Nephron (organoid): Measurements from ENCODE around the gene ATG14.

ENCODE experiments used
- H3K27ac Mint-ChIP-seq, 3 experiments: 2 replicates each; pipeline ENCODE4 v1.8.0; 2020; ENCODE audit warnings: mixed read lengths in 3 of 3, mild to moderate bottlenecking in 2 of 3, moderate library complexity in 1 of 3
- H3K27me3 Mint-ChIP-seq: 2 replicates; pipeline ENCODE4 v1.8.0; 2021; ENCODE audit warnings: low read depth, mild to moderate bottlenecking, moderate library complexity, mixed read lengths
- H3K36me3 Mint-ChIP-seq: 2 replicates; pipeline ENCODE4 v1.8.0; 2020; ENCODE audit warnings: low read depth, mixed read lengths
- H3K4me1 Mint-ChIP-seq: 2 replicates; pipeline ENCODE4 v1.8.0; 2020; ENCODE audit warnings: mixed read lengths
- H3K4me3 Mint-ChIP-seq, 3 experiments: 2 replicates each; pipeline ENCODE4 v1.8.0; 2020; ENCODE audit warnings: mild to moderate bottlenecking in 3 of 3, mixed read lengths in 3 of 3, moderate library complexity in 2 of 3
- H3K9me3 Mint-ChIP-seq: 2 replicates; pipeline ENCODE4 v1.8.0; 2020; ENCODE audit warnings: mixed read lengths
- TF ChIP-seq, protein P1 (sequence below), 3 experiments: fragments of 200-600 bp; sonication (generic); IDR thresholded peaks; one replicate each; pipeline ENCODE4 v1.5.0; 2021; ENCODE audit warnings: antibody characterized with exemption in 3 of 3; ENCODE audit not compliant: unreplicated experiment in 3 of 3

The ATG14 gene

DNA sequence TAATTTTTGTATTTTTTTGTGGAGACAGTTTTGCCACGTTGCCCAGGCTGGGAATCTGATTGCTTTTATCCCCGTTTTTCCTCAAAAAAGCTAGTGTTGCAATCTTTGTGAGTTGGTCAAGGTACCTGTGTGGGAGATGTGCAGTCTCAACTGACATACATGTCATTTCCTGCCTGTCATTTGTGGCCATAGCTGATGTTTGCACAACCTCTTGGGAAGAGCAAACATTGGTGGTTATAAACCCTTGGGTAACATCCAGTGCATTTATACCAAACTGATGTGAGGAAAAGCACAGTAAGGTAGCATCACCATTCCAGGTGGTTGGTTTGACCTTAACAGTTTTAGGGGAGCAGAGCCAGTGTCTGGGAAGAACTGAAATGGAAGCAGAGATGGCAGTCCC lies 54.7 kb downstream of the ATG14 start:
- H3K9me3 Mint-ChIP-seq, result no peaks in the 10 kb centered on the region

DNA sequence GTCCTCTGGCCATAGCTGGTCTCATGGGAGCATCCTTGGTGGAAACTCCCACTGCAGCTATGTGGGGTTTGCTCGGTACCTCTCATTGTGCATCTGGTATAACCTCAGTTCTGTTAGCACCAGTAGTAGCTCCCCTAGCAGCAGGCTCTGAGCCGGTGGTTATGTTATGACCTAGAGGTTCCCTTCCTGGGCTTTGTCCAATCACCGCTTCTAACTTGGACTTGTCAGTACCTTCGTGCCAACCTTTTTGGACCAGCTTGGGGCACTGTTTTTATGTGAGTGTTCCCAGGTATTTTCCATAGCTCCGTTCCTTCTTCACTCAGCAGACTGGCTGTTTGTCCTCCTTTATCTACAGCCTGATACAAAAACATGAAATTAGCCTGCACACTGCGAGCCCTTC lies 55.7 kb downstream of the ATG14 start:
- no peaks in the 10 kb centered on the region for H3K9me3 Mint-ChIP-seq
- no peak overlapping the region for H3K27ac Mint-ChIP-seq
- TF ChIP-seq, protein P1, sequence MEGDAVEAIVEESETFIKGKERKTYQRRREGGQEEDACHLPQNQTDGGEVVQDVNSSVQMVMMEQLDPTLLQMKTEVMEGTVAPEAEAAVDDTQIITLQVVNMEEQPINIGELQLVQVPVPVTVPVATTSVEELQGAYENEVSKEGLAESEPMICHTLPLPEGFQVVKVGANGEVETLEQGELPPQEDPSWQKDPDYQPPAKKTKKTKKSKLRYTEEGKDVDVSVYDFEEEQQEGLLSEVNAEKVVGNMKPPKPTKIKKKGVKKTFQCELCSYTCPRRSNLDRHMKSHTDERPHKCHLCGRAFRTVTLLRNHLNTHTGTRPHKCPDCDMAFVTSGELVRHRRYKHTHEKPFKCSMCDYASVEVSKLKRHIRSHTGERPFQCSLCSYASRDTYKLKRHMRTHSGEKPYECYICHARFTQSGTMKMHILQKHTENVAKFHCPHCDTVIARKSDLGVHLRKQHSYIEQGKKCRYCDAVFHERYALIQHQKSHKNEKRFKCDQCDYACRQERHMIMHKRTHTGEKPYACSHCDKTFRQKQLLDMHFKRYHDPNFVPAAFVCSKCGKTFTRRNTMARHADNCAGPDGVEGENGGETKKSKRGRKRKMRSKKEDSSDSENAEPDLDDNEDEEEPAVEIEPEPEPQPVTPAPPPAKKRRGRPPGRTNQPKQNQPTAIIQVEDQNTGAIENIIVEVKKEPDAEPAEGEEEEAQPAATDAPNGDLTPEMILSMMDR (IDR thresholded peaks at IDR 0.05; ENCODE audit: unreplicated experiment in 3 of 3), result no peak
- H3K27me3 Mint-ChIP-seq, result no peaks in the 10 kb centered on the region
- H3K4me1 Mint-ChIP-seq, result no peaks in the 10 kb centered on the region
- H3K4me3 Mint-ChIP-seq, result no peak overlapping the region
- peaks cover 21% of the 10 kb centered on the region for H3K36me3 Mint-ChIP-seq

More for the DNA sequence above, 54.7 kb downstream of the ATG14 start:
- TF ChIP-seq, protein P1 (IDR thresholded peaks at IDR 0.05; ENCODE audit: unreplicated experiment in 3 of 3), result no peak
- H3K27ac Mint-ChIP-seq, result no peak overlapping the region
- no peak overlapping the region for H3K4me3 Mint-ChIP-seq
- peaks cover 13% of the 10 kb centered on the region for H3K36me3 Mint-ChIP-seq
- H3K4me1 Mint-ChIP-seq, result no peaks in the 10 kb centered on the region
- no peaks in the 10 kb centered on the region for H3K27me3 Mint-ChIP-seq

DNA sequence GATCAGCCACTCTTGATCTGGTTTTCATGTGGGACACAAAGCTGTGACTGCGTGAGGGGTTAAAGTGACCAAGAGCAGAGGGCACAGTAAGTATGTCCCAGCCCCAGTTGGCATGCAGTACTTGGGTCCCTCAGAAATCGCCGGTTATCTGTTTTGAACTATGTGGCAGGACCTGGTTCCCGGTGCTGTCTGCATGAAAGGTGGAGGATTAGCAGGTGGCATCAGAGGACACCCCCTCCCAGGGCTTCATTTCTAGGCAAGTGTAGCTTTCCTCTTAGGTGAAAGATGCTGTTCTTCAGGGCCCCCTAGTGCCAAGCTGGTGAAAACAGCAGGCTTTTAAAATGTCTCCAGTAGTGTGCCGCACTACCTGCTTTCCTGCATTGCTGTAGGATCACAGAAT lies 57.1 kb downstream of the ATG14 start:
- no peaks in the 10 kb centered on the region for H3K9me3 Mint-ChIP-seq
- peaks cover 24% of the 10 kb centered on the region for H3K36me3 Mint-ChIP-seq
- TF ChIP-seq, protein P1 (IDR thresholded peaks at IDR 0.05; ENCODE audit: unreplicated experiment in 3 of 3), result peak; percentile 60 to 67 (median 63)
- no peak overlapping the region for H3K4me3 Mint-ChIP-seq
- H3K4me1 Mint-ChIP-seq, result no peaks in the 10 kb centered on the region
- H3K27ac Mint-ChIP-seq, result peak overlapping the region in 1 of 3 experiments; percentile 25
- no peaks in the 10 kb centered on the region for H3K27me3 Mint-ChIP-seq

DNA sequence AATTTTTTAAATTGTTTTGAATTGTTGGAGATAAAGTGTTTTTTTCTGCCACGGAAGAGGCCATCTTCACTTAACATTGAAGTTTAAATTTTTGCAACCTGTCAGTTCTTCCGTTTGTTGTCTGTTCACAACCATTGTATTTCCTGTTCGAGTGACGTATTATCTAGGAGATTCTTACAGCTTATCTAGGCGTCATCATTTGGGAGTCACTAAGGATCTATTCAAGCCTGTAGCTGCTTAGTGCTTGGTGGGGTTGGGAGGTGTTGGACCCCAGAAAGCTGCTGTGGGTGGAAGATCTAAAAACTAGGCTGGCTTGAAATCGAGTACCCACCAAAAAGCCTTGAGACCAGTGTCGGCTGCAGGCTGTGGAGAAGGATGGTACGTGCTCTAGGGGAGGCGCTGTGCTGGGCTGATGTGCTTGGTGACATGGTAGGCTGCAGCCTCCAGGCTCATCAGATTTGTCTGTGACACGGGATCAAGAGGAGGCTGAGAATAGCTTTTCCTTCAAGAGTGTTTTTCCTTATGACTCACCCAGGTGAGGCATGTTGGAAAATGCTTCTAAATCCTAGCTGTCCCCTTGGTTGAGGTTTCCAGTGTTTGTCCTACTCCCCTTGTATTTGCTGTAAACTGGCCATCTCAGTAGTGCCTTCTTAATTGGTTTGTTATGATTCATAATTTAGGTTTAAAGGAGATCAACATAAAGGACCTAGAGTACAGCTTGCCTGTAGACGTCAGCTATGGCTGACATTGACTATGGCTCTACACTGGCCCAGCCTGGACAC lies 57.8 kb downstream of the ATG14 start:
- Mint-ChIP-seq H3K36me3 (peaks cover 24% of the 10 kb centered on the region), H3K4me1 (no peaks in the 10 kb centered on the region), H3K27ac (no peak overlapping the region), H3K9me3 (no peaks in the 10 kb centered on the region), H3K4me3 (no peak overlapping the region), H3K27me3 (no peaks in the 10 kb centered on the region)
- TF ChIP-seq, protein P1 (IDR thresholded peaks at IDR 0.05; ENCODE audit: unreplicated experiment in 3 of 3), result no peak

DNA sequence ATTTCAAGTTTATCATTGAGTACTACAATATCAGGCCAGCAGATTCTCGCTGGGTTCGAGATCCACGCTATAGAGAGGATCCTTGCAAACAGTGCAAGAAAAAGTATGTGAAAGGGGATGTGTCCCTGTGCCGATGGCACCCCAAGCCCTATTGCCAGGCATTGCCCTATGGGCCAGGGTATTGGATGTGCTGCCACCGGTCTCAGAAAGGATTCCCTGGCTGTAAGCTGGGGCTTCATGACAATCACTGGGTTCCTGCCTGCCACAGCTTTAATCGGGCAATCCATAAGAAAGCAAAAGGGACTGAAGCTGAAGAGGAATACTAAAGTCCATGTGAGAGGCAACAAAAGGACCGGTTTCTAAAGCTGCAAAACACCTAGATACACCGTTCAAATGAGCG lies 59.4 kb downstream of the ATG14 start:
- peaks cover 24% of the 10 kb centered on the region for H3K36me3 Mint-ChIP-seq
- H3K4me3 Mint-ChIP-seq, result no peak overlapping the region
- TF ChIP-seq, protein P1 (IDR thresholded peaks at IDR 0.05; ENCODE audit: unreplicated experiment in 3 of 3), result no peak
- H3K4me1 Mint-ChIP-seq, result peaks cover 7% of the 10 kb centered on the region
- no peaks in the 10 kb centered on the region for H3K9me3 Mint-ChIP-seq
- no peaks in the 10 kb centered on the region for H3K27me3 Mint-ChIP-seq
- no peak overlapping the region for H3K27ac Mint-ChIP-seq

DNA sequence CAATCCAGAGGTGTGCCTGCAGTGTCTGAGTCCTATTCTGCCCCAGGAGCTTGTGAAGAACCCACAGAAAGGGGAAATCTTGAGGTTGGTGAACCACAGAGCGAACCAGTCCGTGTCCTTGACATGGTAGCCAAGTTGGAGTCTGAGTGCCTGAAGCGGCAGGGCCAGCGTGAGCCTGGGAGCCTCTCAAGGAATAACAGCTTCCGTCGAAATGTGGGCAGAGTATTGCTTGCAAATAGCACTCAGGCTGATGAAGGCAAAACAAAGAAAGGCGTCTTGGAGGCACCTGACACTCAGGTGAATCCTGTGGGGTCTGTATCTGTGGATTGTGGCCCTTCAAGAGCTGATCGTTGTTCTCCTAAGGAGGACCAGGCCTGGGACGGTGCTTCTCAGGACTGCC lies 60.5 kb downstream of the ATG14 start:
- TF ChIP-seq, protein P1 (IDR thresholded peaks at IDR 0.05; ENCODE audit: unreplicated experiment in 3 of 3), result no peak
- Mint-ChIP-seq H3K4me3 (no peak overlapping the region), H3K27ac (no peak overlapping the region), H3K9me3 (no peaks in the 10 kb centered on the region), H3K4me1 (peaks cover 10% of the 10 kb centered on the region), H3K36me3 (peaks cover 22% of the 10 kb centered on the region), H3K27me3 (no peaks in the 10 kb centered on the region)
